HG02588 (cell line): Measurements from ENCODE around the gene RHAG.

Experiments
- ATAC-seq: cut with Tn5 transposase; IDR thresholded peaks from one replicate; pipeline ENCODE4 v1.9.1; 2021; ENCODE audit warnings: mild to moderate bottlenecking, moderate library complexity; ENCODE audit not compliant: unreplicated experiment

RHAG gene

GRCh38 chr6:49565855-49566254, 70.8 kb downstream of the RHAG start:
- ATAC-seq: no peak

- no peak for ATAC-seq
These were observed 71.4 kb downstream of the RHAG start for GRCh38 chr6:49565261-49565660.

- ATAC-seq: no peak
These were observed 72.1 kb downstream of the RHAG start for GRCh38 chr6:49564552-49564951.

GRCh38 chr6:49563006-49563886, 73.4 kb downstream of the RHAG start:
- ATAC-seq: no peak

GRCh38 chr6:49558238-49558637, 78.4 kb downstream of the RHAG start:
- no peak for ATAC-seq

- ATAC-seq: no peak
These were observed 79.5 kb downstream of the RHAG start for GRCh38 chr6:49557177-49557576.

- ATAC-seq: no peak
These were observed 80.2 kb downstream of the RHAG start for GRCh38 chr6:49556429-49556837.

GRCh38 chr6:49555951-49556350, 80.7 kb downstream of the RHAG start:
- no peak for ATAC-seq
